Keratinocyte (primary cell): ENCODE data around the gene ZNF66. TPM values are rescaled to one million over a fixed set of nuclear protein-coding genes. Genes with fewer than 3 reads are reported as not detected.
"Not testable (repeated sequence)": the region's sequence is repeated elsewhere in the genome, so short reads cannot be mapped to it uniquely, and the experiment has no call there.

ENCODE experiments used
- DNase-seq: peaks from one replicate; pipeline ENCODE4 v3.0.0-alpha.2; 2011; ENCODE audit warnings: low read depth, missing footprints, low spot score
- FAIRE-seq: peaks from 2 replicates; lab custom pipeline; 2011; peaks lifted over from hg19 to GRCh38; lab: Jason Lieb, UNC
- H2AFZ ChIP-seq: 2 replicates; pipeline ENCODE4 v1.6.0; 2012; ENCODE audit warnings: low read length, control low read depth, inconsistent platforms; ENCODE audit not compliant: control insufficient read depth
- H3K27ac ChIP-seq: 2 replicates; pipeline ENCODE4 v1.5.1; 2011; ENCODE audit warnings: low read length; ENCODE audit not compliant: control insufficient read depth, insufficient read depth
- H3K27me3 ChIP-seq: 3 replicates; pipeline ENCODE4 v1.6.0; 2011; ENCODE audit warnings: low read length; ENCODE audit not compliant: control insufficient read depth, insufficient read depth; ENCODE audit errors: extremely low read depth
- H3K36me3 ChIP-seq, 2 experiments: 2 replicates in 1 of 2; 3 replicates in 1 of 2; pipeline ENCODE4 v1.5.1; 2011; ENCODE audit warnings: low read length in 2 of 2, mild to moderate bottlenecking in 1 of 2; ENCODE audit not compliant: control insufficient read depth in 2 of 2, insufficient read depth in 2 of 2; ENCODE audit errors: extremely low read depth in 1 of 2
- H3K4me1 ChIP-seq: 3 replicates; pipeline ENCODE4 v1.5.1; 2011; ENCODE audit warnings: low read length; ENCODE audit not compliant: control insufficient read depth, insufficient read depth; ENCODE audit errors: extremely low read depth
- H3K4me2 ChIP-seq: 3 replicates; pipeline ENCODE4 v1.6.0; 2011; ENCODE audit warnings: low read depth, low read length; ENCODE audit not compliant: control insufficient read depth, insufficient read depth; ENCODE audit errors: extremely low read depth
- H3K4me3 ChIP-seq, 3 experiments: fragments of 200-600 bp in 1 of 3; sonication (generic) in 1 of 3; 2 replicates in 2 of 3; 3 replicates in 1 of 3; pipeline ENCODE4 v1.5.1; 2011 to 2016; ENCODE audit warnings: low read length in 3 of 3, mild to moderate bottlenecking in 3 of 3, control low read depth in 2 of 3, inconsistent platforms in 1 of 3, low read depth in 1 of 3, mixed read lengths in 1 of 3, mixed run types in 1 of 3, moderate library complexity in 1 of 3; ENCODE audit not compliant: control insufficient read depth in 2 of 3, insufficient read depth in 2 of 3; ENCODE audit errors: extremely low read depth in 1 of 3
- H3K79me2 ChIP-seq: 2 replicates; pipeline ENCODE4 v1.6.0; 2012; ENCODE audit warnings: low read length; ENCODE audit not compliant: control insufficient read depth, insufficient read depth
- H3K9ac ChIP-seq: 3 replicates; pipeline ENCODE4 v1.6.0; 2011; ENCODE audit warnings: low read length; ENCODE audit not compliant: control insufficient read depth, insufficient read depth; ENCODE audit errors: extremely low read depth
- H3K9me1 ChIP-seq: 3 replicates; pipeline ENCODE4 v1.6.0; 2011; ENCODE audit warnings: low read length; ENCODE audit not compliant: control insufficient read depth, insufficient read depth; ENCODE audit errors: extremely low read depth
- H3K9me3 ChIP-seq: 2 replicates; pipeline ENCODE4 v1.5.1; 2012; ENCODE audit warnings: low read depth, low read length; ENCODE audit not compliant: control insufficient read depth
- H4K20me1 ChIP-seq: 3 replicates; pipeline ENCODE4 v1.6.0; 2011; ENCODE audit warnings: low read length; ENCODE audit not compliant: control insufficient read depth, insufficient read depth; ENCODE audit errors: extremely low read depth
- EZH2 ChIP-seq: IDR thresholded peaks from one replicate; pipeline ENCODE4 v1.6.1; 2012; ENCODE audit warnings: inconsistent platforms, mild to moderate bottlenecking, low read length, moderate library complexity
- dilution Hi-C: fragments of 300-500 bp; cut with MboI; formaldehyde crosslinking; loops from one replicate; pipeline ENCODE4 v1.7.0; 2020; ENCODE audit warnings: low sequenced_read_pairs; ENCODE audit not compliant: extremely low pct_ligation_motif_present
- polyA plus RNA-seq, 5 experiments: library from polyadenylated mRNA; depleted of rRNA in 3 of 5; stranded (reverse) in 3 of 5; stranded (forward) in 1 of 5; unstranded in 1 of 5; fragments of >200 nt; gene quantifications; 1 replicate in 1 of 5; 2 replicates in 3 of 5; 3 replicates in 1 of 5; pipeline versions ENCODE4 v1.2.1 to v1.2.3, GENCODE V29; 2011 to 2012; ENCODE audit warnings: missing spikeins in 2 of 5, low read depth in 1 of 5, low replicate concordance in 1 of 5
- TF ChIP-seq, protein P1 (sequence below), 3 experiments: IDR thresholded peaks in 1 of 3; conservative IDR thresholded peaks in 1 of 3; optimal IDR thresholded peaks in 1 of 3; 2 replicates in 2 of 3; 3 replicates in 1 of 3; pipeline versions ENCODE3 to v1.5.1; 2011; ENCODE audit warnings: low read length in 3 of 3, mild to moderate bottlenecking in 3 of 3, moderate library complexity in 2 of 3, control low read depth in 1 of 3, inconsistent platforms in 1 of 3; ENCODE audit not compliant: insufficient read depth in 2 of 3; ENCODE audit errors: extremely low read depth in 1 of 3

ZNF66 gene
- polyA plus RNA-seq, 1 donor (not counting 4 experiments of a cell fraction or from before 2014, with no cell fraction given): 3.4 TPM

DNA sequence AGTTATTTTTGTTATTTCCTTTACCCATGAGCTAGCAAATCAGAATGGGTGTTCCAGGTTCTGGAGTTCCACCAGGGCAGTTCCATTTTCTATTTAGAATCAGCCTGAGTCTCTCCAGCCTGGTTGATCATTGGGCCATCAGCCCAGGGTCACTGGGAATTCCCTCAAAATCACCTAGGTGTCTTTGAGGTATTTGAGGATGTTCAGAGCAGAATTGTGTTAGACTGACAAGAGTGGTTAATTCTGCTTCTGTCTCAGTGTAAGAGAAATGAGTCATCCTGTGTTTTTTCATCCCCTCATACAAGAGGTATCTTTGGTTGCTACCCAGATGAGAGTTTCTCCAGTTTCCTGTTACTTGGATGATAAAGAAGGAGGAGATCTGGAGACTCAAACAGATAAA lies 11.7 kb downstream of the ZNF66 start:
- H3K36me3 ChIP-seq: no peaks in the 10 kb centered on the region
- no peak overlapping the region for H3K4me3 ChIP-seq
- H3K27me3 ChIP-seq: no peaks in the 10 kb centered on the region
- H2AFZ ChIP-seq: no peak overlapping the region
- FAIRE-seq: no peak
- TF ChIP-seq, protein P1, sequence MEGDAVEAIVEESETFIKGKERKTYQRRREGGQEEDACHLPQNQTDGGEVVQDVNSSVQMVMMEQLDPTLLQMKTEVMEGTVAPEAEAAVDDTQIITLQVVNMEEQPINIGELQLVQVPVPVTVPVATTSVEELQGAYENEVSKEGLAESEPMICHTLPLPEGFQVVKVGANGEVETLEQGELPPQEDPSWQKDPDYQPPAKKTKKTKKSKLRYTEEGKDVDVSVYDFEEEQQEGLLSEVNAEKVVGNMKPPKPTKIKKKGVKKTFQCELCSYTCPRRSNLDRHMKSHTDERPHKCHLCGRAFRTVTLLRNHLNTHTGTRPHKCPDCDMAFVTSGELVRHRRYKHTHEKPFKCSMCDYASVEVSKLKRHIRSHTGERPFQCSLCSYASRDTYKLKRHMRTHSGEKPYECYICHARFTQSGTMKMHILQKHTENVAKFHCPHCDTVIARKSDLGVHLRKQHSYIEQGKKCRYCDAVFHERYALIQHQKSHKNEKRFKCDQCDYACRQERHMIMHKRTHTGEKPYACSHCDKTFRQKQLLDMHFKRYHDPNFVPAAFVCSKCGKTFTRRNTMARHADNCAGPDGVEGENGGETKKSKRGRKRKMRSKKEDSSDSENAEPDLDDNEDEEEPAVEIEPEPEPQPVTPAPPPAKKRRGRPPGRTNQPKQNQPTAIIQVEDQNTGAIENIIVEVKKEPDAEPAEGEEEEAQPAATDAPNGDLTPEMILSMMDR (optimal IDR thresholded peaks at IDR 0.05 in 1 of 3, IDR thresholded peaks at IDR 0.05 in 1 of 3, conservative IDR thresholded peaks at IDR 0.05 in 1 of 3; ENCODE audit: extremely low read depth in 1 of 3, insufficient read depth in 2 of 3, low read length in 3 of 3): no peak
- no peak for TF ChIP-seq EZH2
- H4K20me1 ChIP-seq: no peaks in the 10 kb centered on the region
- H3K27ac ChIP-seq: no peak overlapping the region
- H3K9me3 ChIP-seq: peaks cover 3% of the 10 kb centered on the region
- no peaks in the 10 kb centered on the region for H3K4me1 ChIP-seq
- DNase-seq: no peak
- H3K9me1 ChIP-seq: no peaks in the 10 kb centered on the region
- no peak overlapping the region for H3K9ac ChIP-seq
- no peak overlapping the region for H3K4me2 ChIP-seq
- dilution Hi-C loops: no loop called here
- H3K79me2 ChIP-seq: peaks cover 2% of the 10 kb centered on the region

DNA sequence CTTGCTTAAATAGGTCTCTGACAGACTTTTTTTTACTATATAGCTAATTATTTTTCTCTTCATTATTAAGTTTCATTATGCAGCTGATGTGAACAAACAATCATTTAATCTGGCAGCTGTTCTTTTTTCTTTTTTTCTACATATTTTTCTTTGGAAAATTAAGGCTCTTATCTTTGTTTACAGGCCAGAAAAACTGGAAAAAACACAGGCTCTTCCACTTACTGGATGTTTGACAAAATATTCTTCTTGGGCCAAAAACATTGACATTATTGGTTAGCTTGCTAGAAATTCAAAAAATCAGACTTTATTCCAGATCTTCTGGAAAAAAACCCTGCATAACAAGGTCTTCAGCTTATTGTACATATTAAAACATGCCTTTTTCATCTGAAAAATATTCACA lies 15.7 kb downstream of the ZNF66 start:
- no peaks in the 10 kb centered on the region for H4K20me1 ChIP-seq
- no peak overlapping the region for H3K9ac ChIP-seq
- H3K4me3 ChIP-seq: no peak overlapping the region
- no peak overlapping the region for H3K27ac ChIP-seq
- H3K36me3 ChIP-seq: peaks cover 0 to 2% of the 10 kb centered on the region in 2 experiments
- TF ChIP-seq EZH2: no peak
- TF ChIP-seq, protein P1 (optimal IDR thresholded peaks at IDR 0.05 in 1 of 3, IDR thresholded peaks at IDR 0.05 in 1 of 3, conservative IDR thresholded peaks at IDR 0.05 in 1 of 3; ENCODE audit: extremely low read depth in 1 of 3, insufficient read depth in 2 of 3, low read length in 3 of 3): no peak
- H3K79me2 ChIP-seq: no peaks in the 10 kb centered on the region
- H3K4me1 ChIP-seq: no peaks in the 10 kb centered on the region
- no peak for DNase-seq
- H3K4me2 ChIP-seq: no peak overlapping the region
- dilution Hi-C loops: no loop called here
- FAIRE-seq: no peak
- peaks cover 2% of the 10 kb centered on the region for H3K9me3 ChIP-seq
- H3K27me3 ChIP-seq: no peaks in the 10 kb centered on the region
- no peaks in the 10 kb centered on the region for H3K9me1 ChIP-seq
- no peak overlapping the region for H2AFZ ChIP-seq

DNA sequence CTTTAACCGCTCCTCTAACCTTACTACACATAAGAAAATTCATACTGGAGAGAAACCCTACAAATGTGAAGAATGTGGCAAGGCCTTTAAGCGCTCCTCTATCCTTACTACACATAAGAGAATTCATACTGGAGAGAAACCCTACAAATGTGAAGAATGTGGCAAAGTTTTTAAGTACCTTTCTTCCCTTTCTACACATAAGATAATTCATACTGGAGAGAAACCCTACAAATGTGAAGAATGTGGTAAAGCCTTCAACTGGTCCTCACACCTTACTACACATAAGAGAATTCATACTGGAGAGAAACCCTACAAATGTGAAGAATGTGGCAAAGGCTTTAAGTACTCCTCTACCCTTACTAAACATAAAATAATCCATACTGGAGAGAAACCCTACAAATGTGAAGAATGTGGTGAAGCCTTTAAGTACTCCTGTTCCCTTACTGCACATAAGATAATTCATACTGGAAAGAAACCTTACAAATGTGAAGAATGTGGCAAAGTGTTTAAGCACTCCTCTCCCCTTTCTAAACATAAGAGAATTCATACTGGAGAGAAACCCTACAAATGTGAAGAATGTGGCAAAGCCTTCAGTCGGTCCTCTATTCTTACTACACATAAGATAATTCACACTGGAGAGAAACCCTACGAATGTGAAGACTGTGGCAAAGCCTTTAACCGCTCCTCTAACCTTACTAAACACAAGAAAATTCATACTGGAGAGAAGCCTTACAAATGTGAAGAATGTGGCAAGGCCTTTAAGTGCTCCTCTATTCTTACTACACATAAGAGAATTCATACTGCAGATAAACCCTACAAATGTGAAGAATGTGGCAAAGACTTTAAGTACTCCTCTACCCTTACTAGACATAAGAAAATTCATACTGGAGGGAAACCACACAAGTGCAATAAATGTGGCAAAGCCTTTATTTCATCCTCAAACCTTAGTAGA lies 30.5 kb downstream of the ZNF66 start:
- H3K36me3 ChIP-seq, H3K9me1 ChIP-seq, H3K27ac ChIP-seq, H3K4me2 ChIP-seq, H3K9ac ChIP-seq, H3K27me3 ChIP-seq, FAIRE-seq, H4K20me1 ChIP-seq, H3K79me2 ChIP-seq, DNase-seq, H3K4me1 ChIP-seq, H2AFZ ChIP-seq, dilution Hi-C loops, H3K4me3 ChIP-seq: not testable (repeated sequence)
- peaks cover 24% of the 10 kb centered on the region for H3K9me3 ChIP-seq
